MM.1S (cell line): Measurements from ENCODE around the gene GCG.

Experiments
- DNase-seq: peaks from one replicate; pipeline ENCODE4 v3.0.0-alpha.2; 2015
- H2AFZ ChIP-seq: fragments of 300-600 bp; sonication (generic); 2 replicates; pipeline ENCODE4 v1.6.0; 2016; ENCODE audit warnings: antibody characterized with exemption, low read length
- H3F3A ChIP-seq: fragments of 300-600 bp; sonication (generic); 2 replicates; pipeline ENCODE4 v1.6.1; 2016; ENCODE audit warnings: mild to moderate bottlenecking, antibody characterized with exemption, low read length, moderate library complexity, mixed read lengths; ENCODE audit not compliant: insufficient read depth
- H3K27ac ChIP-seq: fragments of 300-600 bp; sonication (generic); 2 replicates; pipeline ENCODE4 v1.5.1; 2016; ENCODE audit warnings: mild to moderate bottlenecking, low read length
- H3K27me3 ChIP-seq: fragments of 300-600 bp; sonication (generic); replicated peaks from 2 replicates; pipeline ENCODE4 v1.6.0; 2016; ENCODE audit warnings: low read length; ENCODE audit not compliant: insufficient read depth
- H3K36me3 ChIP-seq: fragments of 300-600 bp; sonication (generic); replicated peaks from 2 replicates; pipeline ENCODE4 v1.6.1; 2016; ENCODE audit warnings: mild to moderate bottlenecking, low read length, mixed read lengths; ENCODE audit not compliant: insufficient read depth
- H3K4me1 ChIP-seq: fragments of 300-600 bp; sonication (generic); 2 replicates; pipeline ENCODE4 v1.6.1; 2016; ENCODE audit warnings: low read length, mixed read lengths
- H3K4me2 ChIP-seq: fragments of 300-600 bp; sonication (generic); 2 replicates; pipeline ENCODE4 v1.6.0; 2016; ENCODE audit warnings: low read depth, low read length
- H3K4me3 ChIP-seq: fragments of 300-600 bp; sonication (generic); 2 replicates; pipeline ENCODE4 v1.5.1; 2016; ENCODE audit warnings: low read length, mixed read lengths
- H3K79me2 ChIP-seq: fragments of 300-600 bp; sonication (generic); 2 replicates; pipeline ENCODE4 v1.6.1; 2016; ENCODE audit warnings: mixed run types, low read length, mixed read lengths
- H3K9ac ChIP-seq: fragments of 300-600 bp; sonication (generic); 2 replicates; pipeline ENCODE4 v1.6.1; 2016; ENCODE audit warnings: low read length, mixed read lengths
- H3K9me2 ChIP-seq: fragments of 300-600 bp; sonication (generic); replicated peaks from 2 replicates; pipeline ENCODE4 v1.6.1; 2016; ENCODE audit warnings: mild to moderate bottlenecking, low read length, mixed read lengths; ENCODE audit not compliant: insufficient read depth
- H3K9me3 ChIP-seq: fragments of 300-600 bp; sonication (generic); replicated peaks from 2 replicates; pipeline ENCODE4 v1.6.1; 2016; ENCODE audit warnings: mild to moderate bottlenecking, low read length, mixed read lengths; ENCODE audit not compliant: insufficient read depth
- H4K20me1 ChIP-seq: fragments of 300-600 bp; sonication (generic); 2 replicates; pipeline ENCODE4 v1.6.1; 2016; ENCODE audit warnings: mild to moderate bottlenecking, low read length, moderate library complexity, mixed read lengths; ENCODE audit not compliant: insufficient read depth
- CTCF ChIP-seq: fragments of 300-600 bp; sonication (generic); IDR thresholded peaks from 2 replicates; pipeline ENCODE4 v1.5.1; 2016; ENCODE audit warnings: antibody characterized with exemption, low read length, mixed read lengths
- EZH2 ChIP-seq: fragments of 300-600 bp; sonication (generic); optimal IDR thresholded peaks from 2 replicates; pipeline ENCODE3; 2017; ENCODE audit warnings: low read depth, mild to moderate bottlenecking, antibody characterized with exemption, low read length, mixed read lengths
- EZH2phosphoT487 ChIP-seq: fragments of 300-600 bp; sonication (generic); IDR thresholded peaks from 2 replicates; pipeline ENCODE4 v1.6.1; 2018; ENCODE audit warnings: antibody characterized with exemption, low read length

The GCG gene

GRCh38 chr2:162115076-162115475, 37.0 kb downstream of the GCG start:
- DNase-seq: no peak
- Histone ChIP-seq H3K4me3 (no peak overlapping the region), H3K36me3 (no peaks in the 10 kb centered on the region), H3K27me3 (no peaks in the 10 kb centered on the region), H3F3A (no peaks in the 10 kb centered on the region), H3K9me3 (no peaks in the 10 kb centered on the region), H3K79me2 (no peaks in the 10 kb centered on the region), H2AFZ (no peak overlapping the region), H3K4me2 (no peak overlapping the region), H3K4me1 (no peaks in the 10 kb centered on the region), H3K9ac (no peak overlapping the region), H4K20me1 (no peaks in the 10 kb centered on the region), H3K27ac (no peak overlapping the region), H3K9me2 (no peaks in the 10 kb centered on the region)
- TF ChIP-seq EZH2phosphoT487 (no peak), EZH2 (no peak), CTCF (no peak)

- no peak for DNase-seq
- no peak overlapping the region for H3K4me2 ChIP-seq
Measured at GRCh38 chr2:162114271-162114670, 37.8 kb downstream of the GCG start.

GRCh38 chr2:162113776-162114168, 38.3 kb downstream of the GCG start:
- Histone ChIP-seq H3K9me3 (no peaks in the 10 kb centered on the region), H3K27me3 (no peaks in the 10 kb centered on the region), H3K79me2 (no peaks in the 10 kb centered on the region), H3K4me2 (no peak overlapping the region), H2AFZ (no peak overlapping the region), H3K4me1 (no peaks in the 10 kb centered on the region), H3K9ac (no peak overlapping the region), H3K36me3 (no peaks in the 10 kb centered on the region), H3K9me2 (no peaks in the 10 kb centered on the region), H3K27ac (no peak overlapping the region), H3F3A (no peaks in the 10 kb centered on the region), H4K20me1 (no peaks in the 10 kb centered on the region), H3K4me3 (no peak overlapping the region)
- DNase-seq: no peak
- no peak for TF ChIP-seq EZH2phosphoT487
- TF ChIP-seq EZH2: no peak
- TF ChIP-seq CTCF: no peak

More at GRCh38 chr2:162114271-162114670, 37.8 kb downstream of the GCG start:
- Histone ChIP-seq H3K27me3 (no peaks in the 10 kb centered on the region), H3K9me3 (no peaks in the 10 kb centered on the region), H3K4me3 (no peak overlapping the region), H3K4me1 (no peaks in the 10 kb centered on the region), H4K20me1 (no peaks in the 10 kb centered on the region), H3F3A (no peaks in the 10 kb centered on the region), H3K79me2 (no peaks in the 10 kb centered on the region), H3K9ac (no peak overlapping the region), H3K9me2 (no peaks in the 10 kb centered on the region), H3K36me3 (no peaks in the 10 kb centered on the region), H3K27ac (no peak overlapping the region), H2AFZ (no peak overlapping the region)
- TF ChIP-seq EZH2phosphoT487 (no peak), EZH2 (no peak), CTCF (no peak)
